ENCODE data around the gene ARHGEF2.

DNA sequence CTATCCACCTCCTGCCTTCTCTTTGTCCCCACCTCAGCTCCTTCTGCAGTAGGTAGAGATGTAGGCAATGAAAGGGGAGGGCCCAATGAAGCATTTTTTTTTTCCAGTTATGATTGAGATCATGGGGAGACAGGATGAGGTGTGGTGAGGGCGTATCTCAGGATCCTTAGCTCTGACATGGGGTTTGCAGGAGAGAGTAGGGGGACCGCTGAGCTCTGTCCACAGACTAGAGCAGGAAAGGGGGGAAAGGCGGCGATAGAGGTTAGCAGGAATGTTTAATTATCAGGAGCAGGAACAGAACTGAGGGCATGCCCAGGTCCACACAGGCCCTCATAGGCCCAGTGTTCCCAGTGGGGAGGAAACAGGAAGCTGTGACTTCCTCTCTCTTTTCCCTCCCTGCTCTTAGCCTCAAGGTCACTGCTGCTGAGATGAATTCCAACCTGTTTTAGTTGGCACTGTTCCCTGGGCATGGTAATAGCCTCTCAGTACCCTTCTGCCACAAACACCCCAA is 37.8 kb downstream of the ARHGEF2 start:
- TF ChIP-seq, protein P1, sequence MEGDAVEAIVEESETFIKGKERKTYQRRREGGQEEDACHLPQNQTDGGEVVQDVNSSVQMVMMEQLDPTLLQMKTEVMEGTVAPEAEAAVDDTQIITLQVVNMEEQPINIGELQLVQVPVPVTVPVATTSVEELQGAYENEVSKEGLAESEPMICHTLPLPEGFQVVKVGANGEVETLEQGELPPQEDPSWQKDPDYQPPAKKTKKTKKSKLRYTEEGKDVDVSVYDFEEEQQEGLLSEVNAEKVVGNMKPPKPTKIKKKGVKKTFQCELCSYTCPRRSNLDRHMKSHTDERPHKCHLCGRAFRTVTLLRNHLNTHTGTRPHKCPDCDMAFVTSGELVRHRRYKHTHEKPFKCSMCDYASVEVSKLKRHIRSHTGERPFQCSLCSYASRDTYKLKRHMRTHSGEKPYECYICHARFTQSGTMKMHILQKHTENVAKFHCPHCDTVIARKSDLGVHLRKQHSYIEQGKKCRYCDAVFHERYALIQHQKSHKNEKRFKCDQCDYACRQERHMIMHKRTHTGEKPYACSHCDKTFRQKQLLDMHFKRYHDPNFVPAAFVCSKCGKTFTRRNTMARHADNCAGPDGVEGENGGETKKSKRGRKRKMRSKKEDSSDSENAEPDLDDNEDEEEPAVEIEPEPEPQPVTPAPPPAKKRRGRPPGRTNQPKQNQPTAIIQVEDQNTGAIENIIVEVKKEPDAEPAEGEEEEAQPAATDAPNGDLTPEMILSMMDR (conservative IDR thresholded peaks at IDR 0.05; ENCODE audit: low read length), result no peak
- no peak for TF ChIP-seq EZH2phosphoT487 (IDR thresholded peaks at IDR 0.05; ENCODE audit: borderline replicate concordance, low read depth, low read length)
